Fibroblast of mammary gland (primary cell): Measurements from ENCODE around the gene STK17A.

Source experiments
- DNase-seq: peaks from one replicate; pipeline ENCODE4 v3.0.0-alpha.2; 2010; ENCODE audit warnings: low read depth
- H3K4me3 ChIP-seq: 2 replicates; pipeline ENCODE4 v1.5.1; 2011; ENCODE audit warnings: low read depth, mild to moderate bottlenecking, low read length, moderate library complexity; ENCODE audit not compliant: control insufficient read depth
- TF ChIP-seq, protein P1 (sequence below): conservative IDR thresholded peaks from 2 replicates; pipeline ENCODE4 v1.5.1; 2011; ENCODE audit warnings: low read depth, low read length, inconsistent platforms; ENCODE audit not compliant: control insufficient read depth, insufficient read depth

STK17A gene

DNA sequence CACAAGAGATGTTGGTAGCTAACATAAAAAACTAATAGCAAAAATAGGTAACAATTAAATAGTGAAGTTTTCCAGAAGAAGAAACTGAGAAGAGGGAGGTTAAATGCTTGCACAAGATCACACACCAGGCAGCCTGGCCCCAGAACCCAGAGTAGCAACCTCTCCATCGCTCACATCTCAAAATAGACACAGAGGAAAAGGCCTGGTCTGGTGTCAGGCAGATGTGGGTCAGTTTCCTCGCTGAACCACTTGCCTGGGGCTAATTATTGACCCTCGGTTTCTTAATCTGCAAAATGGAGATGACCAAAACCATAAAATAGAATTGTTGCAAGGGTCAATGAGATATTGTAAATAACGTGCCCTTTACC is 44.5 kb upstream of the STK17A start:
- DNase-seq: no peak
- TF ChIP-seq, protein P1, sequence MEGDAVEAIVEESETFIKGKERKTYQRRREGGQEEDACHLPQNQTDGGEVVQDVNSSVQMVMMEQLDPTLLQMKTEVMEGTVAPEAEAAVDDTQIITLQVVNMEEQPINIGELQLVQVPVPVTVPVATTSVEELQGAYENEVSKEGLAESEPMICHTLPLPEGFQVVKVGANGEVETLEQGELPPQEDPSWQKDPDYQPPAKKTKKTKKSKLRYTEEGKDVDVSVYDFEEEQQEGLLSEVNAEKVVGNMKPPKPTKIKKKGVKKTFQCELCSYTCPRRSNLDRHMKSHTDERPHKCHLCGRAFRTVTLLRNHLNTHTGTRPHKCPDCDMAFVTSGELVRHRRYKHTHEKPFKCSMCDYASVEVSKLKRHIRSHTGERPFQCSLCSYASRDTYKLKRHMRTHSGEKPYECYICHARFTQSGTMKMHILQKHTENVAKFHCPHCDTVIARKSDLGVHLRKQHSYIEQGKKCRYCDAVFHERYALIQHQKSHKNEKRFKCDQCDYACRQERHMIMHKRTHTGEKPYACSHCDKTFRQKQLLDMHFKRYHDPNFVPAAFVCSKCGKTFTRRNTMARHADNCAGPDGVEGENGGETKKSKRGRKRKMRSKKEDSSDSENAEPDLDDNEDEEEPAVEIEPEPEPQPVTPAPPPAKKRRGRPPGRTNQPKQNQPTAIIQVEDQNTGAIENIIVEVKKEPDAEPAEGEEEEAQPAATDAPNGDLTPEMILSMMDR: no peak
- no peak overlapping the region for H3K4me3 ChIP-seq

DNA sequence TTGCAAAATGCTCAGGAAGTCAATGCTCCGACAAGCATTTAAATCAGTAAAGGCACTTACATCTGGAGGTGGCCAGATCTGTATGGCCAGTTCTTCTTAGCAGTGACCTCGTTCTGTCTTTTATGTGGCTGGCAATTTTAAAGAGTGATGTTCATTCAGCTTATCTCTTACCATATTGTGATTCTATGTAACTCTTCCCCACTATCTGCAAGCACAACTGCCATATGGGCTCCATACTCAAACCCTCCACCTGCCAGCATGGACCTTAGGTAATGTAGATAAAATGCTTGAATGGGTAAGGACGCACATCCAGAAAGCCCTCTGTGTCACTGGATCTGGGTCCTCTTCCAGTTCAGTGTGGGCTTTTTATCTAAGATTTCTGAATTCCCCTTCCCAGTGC is 42.4 kb upstream of the STK17A start:
- no peak overlapping the region for H3K4me3 ChIP-seq
- TF ChIP-seq, protein P1: no peak
- no peak for DNase-seq

- TF ChIP-seq, protein P1: no peak
- no peak for DNase-seq
- no peak overlapping the region for H3K4me3 ChIP-seq
These were observed 40.2 kb upstream of the STK17A start for GRCh38 chr7:43542716-43543115.

GRCh38 chr7:43546231-43546630 is 36.7 kb upstream of the STK17A start:
- TF ChIP-seq, protein P1: no peak
- peak; percentile 20 for DNase-seq

DNA sequence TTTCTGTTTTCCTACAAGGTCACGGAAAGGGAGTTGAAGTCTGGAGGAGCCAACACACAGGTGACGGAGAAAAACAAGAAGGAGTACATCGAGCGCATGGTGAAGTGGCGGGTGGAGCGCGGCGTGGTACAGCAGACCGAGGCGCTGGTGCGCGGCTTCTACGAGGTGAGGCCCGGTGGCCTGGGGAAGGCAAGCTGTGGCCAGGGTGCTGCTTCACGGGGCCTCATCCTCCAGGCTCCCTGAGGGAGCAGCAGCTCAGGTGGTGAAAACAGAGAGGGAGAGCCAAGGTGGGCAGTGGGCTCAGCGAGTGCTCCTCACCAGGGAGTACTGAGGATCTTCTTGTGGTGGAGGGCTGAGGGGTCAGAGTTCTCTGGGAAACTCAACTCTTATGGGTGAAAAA is 32.5 kb upstream of the STK17A start:
- no peak for DNase-seq
- H3K4me3 ChIP-seq: no peak overlapping the region
- TF ChIP-seq, protein P1: no peak

More at GRCh38 chr7:43546231-43546630, 36.7 kb upstream of the STK17A start:
- H3K4me3 ChIP-seq: no peak overlapping the region

GRCh38 chr7:43552122-43552521 is 30.8 kb upstream of the STK17A start:
- H3K4me3 ChIP-seq: no peak overlapping the region
- TF ChIP-seq, protein P1: no peak
- DNase-seq: no peak

- H3K4me3 ChIP-seq: no peak overlapping the region
- TF ChIP-seq, protein P1: no peak
- DNase-seq: peak; percentile 35
These were observed 28.9 kb upstream of the STK17A start for GRCh38 chr7:43553999-43554398.
